K562 (cell line): ENCODE data around the gene ZNF513. TPM values are rescaled to one million over a fixed set of nuclear protein-coding genes. Genes with fewer than 3 reads are reported as not detected.

Experiments
- ATF3 ChIP-seq, 2 experiments: fragments of 450-650 bp in 1 of 2; sonication (generic) in 1 of 2; formaldehyde crosslinking in 1 of 2; IDR thresholded peaks in 1 of 2; conservative IDR thresholded peaks in 1 of 2; 2 replicates each; pipeline versions ENCODE4 v1.6.1 to v1.8.1; 2016 to 2023; ENCODE audit warnings: mild to moderate bottlenecking in 2 of 2, moderate library complexity in 2 of 2, inconsistent platforms in 1 of 2, missing genetic modification reagents in 1 of 2
- BCL6 ChIP-seq: fragments of 250-450 bp; sonication (Bioruptor Pico); IDR thresholded peaks from 2 replicates; pipeline ENCODE4 v1.4.0; 2020
- CTBP1 ChIP-seq: fragments of 450-650 bp; IDR thresholded peaks from 2 replicates; pipeline ENCODE4 v1.6.1; 2016; ENCODE audit warnings: borderline replicate concordance
- E2F3 ChIP-seq: fragments of 250-450 bp; sonication (Bioruptor Pico); IDR thresholded peaks from 2 replicates; pipeline ENCODE4 v1.4.0; 2020; ENCODE audit warnings: mild to moderate bottlenecking
- ESRRA ChIP-seq: fragments of 450-650 bp; IDR thresholded peaks from 2 replicates; pipeline ENCODE4 v1.6.1; 2014; ENCODE audit warnings: low read depth, mild to moderate bottlenecking, moderate library complexity, borderline replicate concordance
- KLF13 ChIP-seq: fragments of 450-650 bp; IDR thresholded peaks from 2 replicates; pipeline ENCODE4 v1.6.1; 2016; ENCODE audit warnings: missing genetic modification characterization, low read depth, mild to moderate bottlenecking, missing compliant biosample characterization, moderate library complexity, borderline replicate concordance
- ZBTB17 ChIP-seq: fragments of 450-650 bp; formaldehyde crosslinking; IDR thresholded peaks from 2 replicates; pipeline ENCODE4 v1.4.0; 2020; ENCODE audit warnings: mild to moderate bottlenecking
- ZC3H8 ChIP-seq: fragments of 450-650 bp; IDR thresholded peaks from 2 replicates; pipeline ENCODE4 v1.6.1; 2017
- ZNF174 ChIP-seq: fragments of 250-450 bp; sonication (Bioruptor Pico); IDR thresholded peaks from 2 replicates; pipeline ENCODE4 v1.4.0; 2020; ENCODE audit warnings: mild to moderate bottlenecking
- ZNF384 ChIP-seq: IDR thresholded peaks from 2 replicates; pipeline ENCODE4 v1.6.1; 2012; ENCODE audit warnings: low read depth, low read length, improper control_type of control experiment
- polyA plus RNA-seq, 8 experiments: library from polyadenylated mRNA; depleted of rRNA in 4 of 8; stranded (reverse) in 5 of 8; unstranded in 3 of 8; fragments of >200 nt; fragmentation: Nextera tagmentation in 2 of 8; fragmentation: Illumina TruSeq in 1 of 8; extraction: Ambion mirVana in 2 of 8; extraction: Trizol in 1 of 8; gene quantifications; 2 replicates each; pipeline versions ENCODE4 v1.2.1 to v1.2.3, GENCODE V29; 2011 to 2014; ENCODE audit warnings: inconsistent platforms in 1 of 8, missing spikeins in 1 of 8
- total RNA-seq, 7 experiments: library from RNA; depleted of rRNA in 6 of 7; stranded (reverse); fragments of >200 nt in 6 of 7; fragmentation: Illumina TruSeq in 2 of 7; extraction: Trizol in 2 of 7; gene quantifications; 2 replicates each; pipeline versions ENCODE4 v1.2.1 to v1.2.3, GENCODE V29; 2011 to 2021; ENCODE audit warnings: low replicate concordance in 1 of 7
- TF ChIP-seq, protein P1 (sequence below): sonication (generic); formaldehyde crosslinking; IDR thresholded peaks from 2 replicates; pipeline ENCODE4 v1.8.0; 2022; ENCODE audit warnings: mild to moderate bottlenecking, missing genetic modification reagents
- TF ChIP-seq, protein P2 (sequence below), 2 experiments: IDR thresholded peaks; 2 replicates each; pipeline ENCODE4 v1.6.1; 2012; ENCODE audit warnings: improper control_type of control experiment in 2 of 2, low read depth in 2 of 2, low read length in 2 of 2, borderline replicate concordance in 1 of 2
- TF ChIP-seq, protein P3 (sequence below): fragments of 450-650 bp; IDR thresholded peaks from 2 replicates; pipeline ENCODE4 v1.6.1; 2018; ENCODE audit not compliant: partially characterized antibody

The ZNF513 gene
- total and polyA plus RNA-seq, 9 of the 15 experiments (the other 6 are each of a cell fraction or from before 2014, with no cell fraction given), result 0.04 to 13.6 (median 4.4) TPM

- TF ChIP-seq ATF3 (IDR thresholded peaks at IDR 0.05) (no peak), ATF3 (CRISPR knock-in tag; conservative IDR thresholded peaks at IDR 0.05) (peak; percentile 56; the same call in 1 of the 2 replicates), ESRRA (peak; percentile 50; the same call in 1 of the 2 replicates), ZNF174 (CRISPR knock-in tag) (no peak), KLF13 (peak; percentile 83; the same call in 1 of the 2 replicates), ZNF384 (peak; percentile 38; the same call in 1 of the 2 replicates), BCL6 (no peak), ZBTB17 (0 out of 2 replicates have a peak, but pooled peaks have one; percentile 7), E2F3 (CRISPR knock-in tag) (0 out of 2 replicates have a peak, but pooled peaks have one; percentile 52), ZC3H8 (no peak), CTBP1 (peak; percentile 72; the same call in 1 of the 2 replicates)
- TF ChIP-seq, protein P1, sequence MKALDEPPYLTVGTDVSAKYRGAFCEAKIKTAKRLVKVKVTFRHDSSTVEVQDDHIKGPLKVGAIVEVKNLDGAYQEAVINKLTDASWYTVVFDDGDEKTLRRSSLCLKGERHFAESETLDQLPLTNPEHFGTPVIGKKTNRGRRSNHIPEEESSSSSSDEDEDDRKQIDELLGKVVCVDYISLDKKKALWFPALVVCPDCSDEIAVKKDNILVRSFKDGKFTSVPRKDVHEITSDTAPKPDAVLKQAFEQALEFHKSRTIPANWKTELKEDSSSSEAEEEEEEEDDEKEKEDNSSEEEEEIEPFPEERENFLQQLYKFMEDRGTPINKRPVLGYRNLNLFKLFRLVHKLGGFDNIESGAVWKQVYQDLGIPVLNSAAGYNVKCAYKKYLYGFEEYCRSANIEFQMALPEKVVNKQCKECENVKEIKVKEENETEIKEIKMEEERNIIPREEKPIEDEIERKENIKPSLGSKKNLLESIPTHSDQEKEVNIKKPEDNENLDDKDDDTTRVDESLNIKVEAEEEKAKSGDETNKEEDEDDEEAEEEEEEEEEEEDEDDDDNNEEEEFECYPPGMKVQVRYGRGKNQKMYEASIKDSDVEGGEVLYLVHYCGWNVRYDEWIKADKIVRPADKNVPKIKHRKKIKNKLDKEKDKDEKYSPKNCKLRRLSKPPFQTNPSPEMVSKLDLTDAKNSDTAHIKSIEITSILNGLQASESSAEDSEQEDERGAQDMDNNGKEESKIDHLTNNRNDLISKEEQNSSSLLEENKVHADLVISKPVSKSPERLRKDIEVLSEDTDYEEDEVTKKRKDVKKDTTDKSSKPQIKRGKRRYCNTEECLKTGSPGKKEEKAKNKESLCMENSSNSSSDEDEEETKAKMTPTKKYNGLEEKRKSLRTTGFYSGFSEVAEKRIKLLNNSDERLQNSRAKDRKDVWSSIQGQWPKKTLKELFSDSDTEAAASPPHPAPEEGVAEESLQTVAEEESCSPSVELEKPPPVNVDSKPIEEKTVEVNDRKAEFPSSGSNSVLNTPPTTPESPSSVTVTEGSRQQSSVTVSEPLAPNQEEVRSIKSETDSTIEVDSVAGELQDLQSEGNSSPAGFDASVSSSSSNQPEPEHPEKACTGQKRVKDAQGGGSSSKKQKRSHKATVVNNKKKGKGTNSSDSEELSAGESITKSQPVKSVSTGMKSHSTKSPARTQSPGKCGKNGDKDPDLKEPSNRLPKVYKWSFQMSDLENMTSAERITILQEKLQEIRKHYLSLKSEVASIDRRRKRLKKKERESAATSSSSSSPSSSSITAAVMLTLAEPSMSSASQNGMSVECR (CRISPR knock-in tag), result peak; percentile 93
- TF ChIP-seq, protein P2, sequence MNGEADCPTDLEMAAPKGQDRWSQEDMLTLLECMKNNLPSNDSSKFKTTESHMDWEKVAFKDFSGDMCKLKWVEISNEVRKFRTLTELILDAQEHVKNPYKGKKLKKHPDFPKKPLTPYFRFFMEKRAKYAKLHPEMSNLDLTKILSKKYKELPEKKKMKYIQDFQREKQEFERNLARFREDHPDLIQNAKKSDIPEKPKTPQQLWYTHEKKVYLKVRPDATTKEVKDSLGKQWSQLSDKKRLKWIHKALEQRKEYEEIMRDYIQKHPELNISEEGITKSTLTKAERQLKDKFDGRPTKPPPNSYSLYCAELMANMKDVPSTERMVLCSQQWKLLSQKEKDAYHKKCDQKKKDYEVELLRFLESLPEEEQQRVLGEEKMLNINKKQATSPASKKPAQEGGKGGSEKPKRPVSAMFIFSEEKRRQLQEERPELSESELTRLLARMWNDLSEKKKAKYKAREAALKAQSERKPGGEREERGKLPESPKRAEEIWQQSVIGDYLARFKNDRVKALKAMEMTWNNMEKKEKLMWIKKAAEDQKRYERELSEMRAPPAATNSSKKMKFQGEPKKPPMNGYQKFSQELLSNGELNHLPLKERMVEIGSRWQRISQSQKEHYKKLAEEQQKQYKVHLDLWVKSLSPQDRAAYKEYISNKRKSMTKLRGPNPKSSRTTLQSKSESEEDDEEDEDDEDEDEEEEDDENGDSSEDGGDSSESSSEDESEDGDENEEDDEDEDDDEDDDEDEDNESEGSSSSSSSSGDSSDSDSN (IDR thresholded peaks at IDR 0.05; ENCODE audit: borderline replicate concordance in 1 of 2, low read depth in 2 of 2, low read length in 2 of 2), result peak in 1 of 2 experiments; percentile 80; a peak in 1 of 4 replicates
- TF ChIP-seq, protein P3, sequence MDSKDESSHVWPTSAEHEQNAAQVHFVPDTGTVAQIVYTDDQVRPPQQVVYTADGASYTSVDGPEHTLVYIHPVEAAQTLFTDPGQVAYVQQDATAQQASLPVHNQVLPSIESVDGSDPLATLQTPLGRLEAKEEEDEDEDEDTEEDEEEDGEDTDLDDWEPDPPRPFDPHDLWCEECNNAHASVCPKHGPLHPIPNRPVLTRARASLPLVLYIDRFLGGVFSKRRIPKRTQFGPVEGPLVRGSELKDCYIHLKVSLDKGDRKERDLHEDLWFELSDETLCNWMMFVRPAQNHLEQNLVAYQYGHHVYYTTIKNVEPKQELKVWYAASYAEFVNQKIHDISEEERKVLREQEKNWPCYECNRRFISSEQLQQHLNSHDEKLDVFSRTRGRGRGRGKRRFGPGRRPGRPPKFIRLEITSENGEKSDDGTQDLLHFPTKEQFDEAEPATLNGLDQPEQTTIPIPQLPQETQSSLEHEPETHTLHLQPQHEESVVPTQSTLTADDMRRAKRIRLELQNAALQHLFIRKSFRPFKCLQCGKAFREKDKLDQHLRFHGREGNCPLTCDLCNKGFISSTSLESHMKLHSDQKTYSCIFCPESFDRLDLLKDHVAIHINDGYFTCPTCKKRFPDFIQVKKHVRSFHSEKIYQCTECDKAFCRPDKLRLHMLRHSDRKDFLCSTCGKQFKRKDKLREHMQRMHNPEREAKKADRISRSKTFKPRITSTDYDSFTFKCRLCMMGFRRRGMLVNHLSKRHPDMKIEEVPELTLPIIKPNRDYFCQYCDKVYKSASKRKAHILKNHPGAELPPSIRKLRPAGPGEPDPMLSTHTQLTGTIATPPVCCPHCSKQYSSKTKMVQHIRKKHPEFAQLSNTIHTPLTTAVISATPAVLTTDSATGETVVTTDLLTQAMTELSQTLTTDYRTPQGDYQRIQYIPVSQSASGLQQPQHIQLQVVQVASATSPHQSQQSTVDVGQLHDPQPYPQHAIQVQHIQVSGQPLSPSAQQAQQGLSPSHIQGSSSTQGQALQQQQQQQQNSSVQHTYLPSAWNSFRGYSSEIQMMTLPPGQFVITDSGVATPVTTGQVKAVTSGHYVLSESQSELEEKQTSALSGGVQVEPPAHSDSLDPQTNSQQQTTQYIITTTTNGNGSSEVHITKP, result peak; percentile 56
These were observed 29.0 kb upstream of the ZNF513 start, which contains the start of gene PPM1G (continued) for GRCh38 chr2:27409321-27410073.
